Osteoblast (primary cell): Measurements from ENCODE around the gene ROPN1L. TPM values are rescaled to one million over a fixed set of nuclear protein-coding genes. Genes with fewer than 3 reads are reported as not detected.

Experiments used
- DNase-seq: peaks from one replicate; pipeline ENCODE4 v3.0.0; 2011; ENCODE audit warnings: low spot score, mixed read lengths; ENCODE audit not compliant: insufficient read length; ENCODE audit errors: missing footprints
- H2AFZ ChIP-seq: 2 replicates; pipeline ENCODE4 v1.6.0; 2011; ENCODE audit warnings: mild to moderate bottlenecking, low read length
- H3K27ac ChIP-seq: 2 replicates; pipeline ENCODE4 v1.5.1; 2011; ENCODE audit warnings: mild to moderate bottlenecking, low read depth, low read length, moderate library complexity
- H3K27me3 ChIP-seq: 2 replicates; pipeline ENCODE4 v1.6.0; 2012; ENCODE audit warnings: mild to moderate bottlenecking, control low read depth, inconsistent platforms, low read length, moderate library complexity; ENCODE audit not compliant: insufficient read depth
- H3K36me3 ChIP-seq: 2 replicates; pipeline ENCODE4 v1.5.1; 2011; ENCODE audit warnings: mild to moderate bottlenecking, low read length, control low read depth, moderate library complexity; ENCODE audit not compliant: insufficient read depth
- H3K4me1 ChIP-seq: 2 replicates; pipeline ENCODE4 v1.5.1; 2011; ENCODE audit warnings: mild to moderate bottlenecking, low read length, control low read depth, moderate library complexity; ENCODE audit not compliant: insufficient read depth
- H3K4me2 ChIP-seq: 2 replicates; pipeline ENCODE4 v1.6.0; 2011; ENCODE audit warnings: mild to moderate bottlenecking, low read length; ENCODE audit not compliant: insufficient read depth
- H3K4me3 ChIP-seq: fragments of 200-600 bp; sonication (generic); 3 replicates; pipeline ENCODE4 v1.5.1; 2012; ENCODE audit warnings: mild to moderate bottlenecking, low read length, inconsistent platforms; ENCODE audit not compliant: insufficient read depth
- H3K79me2 ChIP-seq: 2 replicates; pipeline ENCODE4 v1.6.0; 2012; ENCODE audit warnings: mild to moderate bottlenecking, low read length, control low read depth, inconsistent platforms; ENCODE audit not compliant: insufficient read depth
- H3K9me3 ChIP-seq: 2 replicates; pipeline ENCODE4 v1.5.1; 2011; ENCODE audit warnings: low read depth, low read length, control low read depth
- H4K20me1 ChIP-seq: 2 replicates; pipeline ENCODE4 v1.6.0; 2012; ENCODE audit warnings: mild to moderate bottlenecking, low read length, control low read depth; ENCODE audit not compliant: insufficient read depth
- CTCF ChIP-seq: IDR thresholded peaks from 2 replicates; pipeline ENCODE4 v1.5.1; 2011; ENCODE audit warnings: mild to moderate bottlenecking, low read depth, low read length, moderate library complexity; ENCODE audit errors: extremely low read depth
- total RNA-seq: library from RNA; depleted of rRNA; stranded (reverse); fragments of >200 nt; gene quantifications from 2 replicates; pipeline ENCODE4 v1.2.3, GENCODE V29; 2012

The ROPN1L gene
- total RNA-seq, 1 donor, result 0.72 TPM

DNA sequence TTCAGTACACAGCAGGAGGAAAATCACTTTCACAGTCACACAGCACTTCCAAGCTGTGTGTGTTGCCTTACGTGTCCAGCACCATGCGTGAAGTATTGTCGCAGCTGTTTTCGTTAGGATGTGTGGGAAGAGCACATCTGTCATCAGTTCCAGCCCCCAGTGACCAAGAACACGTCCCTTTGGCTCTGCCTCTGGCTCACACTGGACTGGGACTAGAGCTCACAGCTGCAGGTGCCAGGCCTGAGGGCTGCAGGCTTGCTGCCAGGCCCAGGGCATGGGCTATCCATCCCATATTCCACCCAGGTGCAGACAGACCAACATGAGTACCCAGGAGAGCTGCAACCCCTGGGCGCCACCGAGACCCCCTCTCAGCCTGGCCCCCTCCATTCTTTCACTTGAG, 61.6 kb downstream of the ROPN1L start:
- DNase-seq, result no peak
- Histone ChIP-seq H3K27ac (no peak overlapping the region), H4K20me1 (no peaks in the 10 kb centered on the region), H3K27me3 (no peaks in the 10 kb centered on the region), H3K9me3 (no peaks in the 10 kb centered on the region), H2AFZ (no peak overlapping the region), H3K36me3 (no peaks in the 10 kb centered on the region), H3K4me3 (no peak overlapping the region), H3K79me2 (no peaks in the 10 kb centered on the region), H3K4me1 (no peaks in the 10 kb centered on the region), H3K4me2 (no peak overlapping the region)
- TF ChIP-seq CTCF, result no peak

- Histone ChIP-seq H3K4me3 (no peak overlapping the region), H3K27ac (no peak overlapping the region), H2AFZ (no peak overlapping the region), H3K4me2 (no peak overlapping the region), H3K9me3 (no peaks in the 10 kb centered on the region), H3K4me1 (no peaks in the 10 kb centered on the region), H4K20me1 (no peaks in the 10 kb centered on the region), H3K79me2 (no peaks in the 10 kb centered on the region), H3K27me3 (peaks cover 2% of the 10 kb centered on the region), H3K36me3 (no peaks in the 10 kb centered on the region)
- DNase-seq, result no peak
- TF ChIP-seq CTCF, result no peak
Observed at GRCh38 chr5:10503997-10504793, 62.5 kb downstream of the ROPN1L start.

GRCh38 chr5:10505517-10506095, 63.9 kb downstream of the ROPN1L start:
- H3K27ac ChIP-seq, result no peak overlapping the region
- DNase-seq, result no peak
- no peak overlapping the region for H2AFZ ChIP-seq
- no peak for TF ChIP-seq CTCF
- H3K4me2 ChIP-seq, result no peak overlapping the region
- no peaks in the 10 kb centered on the region for H3K36me3 ChIP-seq
- H3K9me3 ChIP-seq, result no peaks in the 10 kb centered on the region
- peaks cover 2% of the 10 kb centered on the region for H3K27me3 ChIP-seq
- H4K20me1 ChIP-seq, result no peaks in the 10 kb centered on the region
- no peaks in the 10 kb centered on the region for H3K79me2 ChIP-seq
- no peak overlapping the region for H3K4me3 ChIP-seq
- H3K4me1 ChIP-seq, result no peaks in the 10 kb centered on the region

GRCh38 chr5:10506535-10506934, 64.9 kb downstream of the ROPN1L start:
- no peak overlapping the region for H3K4me2 ChIP-seq
- H4K20me1 ChIP-seq, result no peaks in the 10 kb centered on the region
- no peak overlapping the region for H2AFZ ChIP-seq
- DNase-seq, result no peak
- no peaks in the 10 kb centered on the region for H3K79me2 ChIP-seq
- H3K36me3 ChIP-seq, result no peaks in the 10 kb centered on the region
- H3K9me3 ChIP-seq, result no peaks in the 10 kb centered on the region
- peaks cover 2% of the 10 kb centered on the region for H3K27me3 ChIP-seq
- no peaks in the 10 kb centered on the region for H3K4me1 ChIP-seq
- TF ChIP-seq CTCF, result no peak
- no peak overlapping the region for H3K4me3 ChIP-seq
- no peak overlapping the region for H3K27ac ChIP-seq
